ENCODE data around the gene SELENOF.

- TF ChIP-seq CTCF (IDR thresholded peaks at IDR 0.05): no peak
- no peak for TF ChIP-seq POLR2A (IDR thresholded peaks at IDR 0.05)
Measured at GRCh38 chr1:86948212-86948611, 34.3 kb upstream of the SELENOF start.

Data from Peyer's patch (tissue), 4 donors.